GM23338 (cell line): Measurements from ENCODE around the gene DPF1. TPM values are rescaled to one million over a fixed set of nuclear protein-coding genes. Genes with fewer than 3 reads are reported as not detected.

Source experiments
- ATAC-seq: fragments of 200-7000 bp; cut with Tn5 transposase; 3 replicates; pipeline ENCODE4 v1.9.1; 2020
- DNase-seq: peaks from one replicate; pipeline ENCODE4 v3.0.0-alpha.2; 2015; ENCODE audit warnings: low spot score
- H2AFZ ChIP-seq: fragments of 200-600 bp; sonication (generic); 2 replicates; pipeline ENCODE4 v1.8.0; 2016; ENCODE audit warnings: antibody characterized with exemption, mild to moderate bottlenecking, moderate library complexity
- H3F3A ChIP-seq: fragments of 200-600 bp; sonication (generic); replicated peaks from 2 replicates; pipeline ENCODE4 v1.8.0; 2017; ENCODE audit warnings: antibody characterized with exemption, mixed run types, low read depth
- H3K27ac ChIP-seq: fragments of 200-600 bp; sonication (generic); 2 replicates; pipeline ENCODE4 v1.6.1; 2016; ENCODE audit warnings: low read depth
- H3K27me3 ChIP-seq: fragments of 200-600 bp; sonication (generic); 2 replicates; pipeline ENCODE4 v1.8.0; 2016; ENCODE audit warnings: mild to moderate bottlenecking, mixed run types, moderate library complexity; ENCODE audit not compliant: insufficient read depth
- H3K36me3 ChIP-seq: fragments of 200-600 bp; sonication (generic); 2 replicates; pipeline ENCODE4 v1.8.0; 2016; ENCODE audit warnings: mild to moderate bottlenecking; ENCODE audit not compliant: insufficient read depth
- H3K4me1 ChIP-seq: fragments of 200-600 bp; sonication (generic); 2 replicates; pipeline ENCODE4 v1.8.0; 2016; ENCODE audit warnings: mild to moderate bottlenecking, moderate library complexity; ENCODE audit not compliant: insufficient read depth
- H3K4me2 ChIP-seq: fragments of 200-600 bp; sonication (generic); 2 replicates; pipeline ENCODE4 v1.7.1; 2017; ENCODE audit warnings: mixed run types
- H3K4me3 ChIP-seq: fragments of 200-600 bp; sonication (generic); 2 replicates; pipeline ENCODE4 v1.6.1; 2016; ENCODE audit warnings: mixed run types
- H3K79me2 ChIP-seq: fragments of 200-600 bp; sonication (generic); replicated peaks from 2 replicates; pipeline ENCODE4 v1.8.0; 2017; ENCODE audit warnings: mild to moderate bottlenecking; ENCODE audit not compliant: insufficient read depth
- H3K9me2 ChIP-seq: fragments of 200-600 bp; sonication (generic); 2 replicates; pipeline ENCODE4 v1.8.0; 2017; ENCODE audit not compliant: insufficient read depth
- H4K20me1 ChIP-seq: fragments of 200-600 bp; sonication (generic); replicated peaks from 2 replicates; pipeline ENCODE4 v1.8.0; 2017; ENCODE audit warnings: mild to moderate bottlenecking; ENCODE audit not compliant: insufficient read depth
- H3K27ac Mint-ChIP-seq: 2 replicates; pipeline ENCODE4 v1.8.0; 2020; ENCODE audit warnings: inconsistent platforms, mild to moderate bottlenecking, moderate library complexity, mixed read lengths
- H3K27me3 Mint-ChIP-seq: 3 replicates; pipeline ENCODE4 v1.8.0; 2022; ENCODE audit warnings: low read depth, mild to moderate bottlenecking, moderate library complexity, mixed read lengths, inconsistent platforms; ENCODE audit not compliant: insufficient read depth, poor library complexity
- H3K36me3 Mint-ChIP-seq: 3 replicates; pipeline ENCODE4 v1.8.0; 2021; ENCODE audit warnings: low read depth, mild to moderate bottlenecking, inconsistent platforms, moderate library complexity, mixed read lengths
- H3K4me1 Mint-ChIP-seq: 3 replicates; pipeline ENCODE4 v1.8.0; 2020; ENCODE audit warnings: mild to moderate bottlenecking, inconsistent platforms, mixed read lengths
- H3K4me3 Mint-ChIP-seq: 3 replicates; pipeline ENCODE4 v1.8.0; 2021; ENCODE audit warnings: moderate library complexity, mild to moderate bottlenecking, inconsistent platforms, mixed read lengths
- H3K9me3 Mint-ChIP-seq: 3 replicates; pipeline ENCODE4 v1.8.0; 2020; ENCODE audit warnings: moderate library complexity, mild to moderate bottlenecking, inconsistent platforms, mixed read lengths
- ETS1 ChIP-seq: IDR thresholded peaks from 2 replicates; pipeline ENCODE4 v1.6.1; 2016; ENCODE audit warnings: antibody characterized with exemption
- NANOG ChIP-seq: IDR thresholded peaks from 2 replicates; pipeline ENCODE4 v1.6.1; 2016; ENCODE audit warnings: antibody characterized with exemption, borderline replicate concordance
- STAT1 ChIP-seq: IDR thresholded peaks from one replicate; pipeline ENCODE4 v1.6.1; 2016; ENCODE audit warnings: antibody characterized with exemption; ENCODE audit not compliant: unreplicated experiment
- ZNF331 ChIP-seq: fragments of 250-450 bp; sonication (Bioruptor Pico); IDR thresholded peaks from 2 replicates; pipeline ENCODE4 v1.5.0; 2020; ENCODE audit warnings: low read depth, mild to moderate bottlenecking, moderate library complexity
- ZNF462 ChIP-seq: fragments of 250-450 bp; sonication (Bioruptor Pico); IDR thresholded peaks from 2 replicates; pipeline ENCODE4 v1.5.0; 2020; ENCODE audit warnings: mild to moderate bottlenecking, moderate library complexity
- polyA plus RNA-seq: library from polyadenylated mRNA; unstranded; fragments of >200 nt; fragmentation: Nextera tagmentation; extraction: Ambion mirVana; gene quantifications from 2 replicates; pipeline ENCODE4 v1.2.1, GENCODE V29; 2016
- total RNA-seq: library from RNA; depleted of rRNA; stranded (reverse); fragments of >200 nt; shearing (Covaris generic); gene quantifications from 2 replicates; pipeline ENCODE4 v1.2.3, GENCODE V29; 2014

The DPF1 gene
- total and polyA plus RNA-seq, 2 experiments from 2014 or later: 8.3 to 11.7 TPM

GRCh38 chr19:38208571-38208970 is 15.5 kb downstream of the DPF1 start:
- H3K36me3 Mint-ChIP-seq: 0 out of 3 replicates have a peak, but pooled peaks cover 3% of the 10 kb centered on the region
- Histone ChIP-seq H3K27ac (peak overlapping the region; percentile 85), H3K9me2 (no peaks in the 10 kb centered on the region), H3K36me3 (no peaks in the 10 kb centered on the region), H3K4me3 (peak overlapping the region; percentile 80; the same call in 1 of the 2 replicates), H3K4me1 (peaks cover 14% of the 10 kb centered on the region), H3K4me2 (peak overlapping the region; percentile 99), H3F3A (peaks cover 26% of the 10 kb centered on the region), H2AFZ (no peak overlapping the region), H3K79me2 (no peaks in the 10 kb centered on the region), H4K20me1 (no peaks in the 10 kb centered on the region), H3K27me3 (no peaks in the 10 kb centered on the region)
- TF ChIP-seq ZNF462 (CRISPR knock-in tag): no peak
- TF ChIP-seq ETS1: no peak
- no peaks in the 10 kb centered on the region for H3K9me3 Mint-ChIP-seq
- no peak for ATAC-seq
- no peak for DNase-seq
- H3K4me1 Mint-ChIP-seq: peaks cover 43% of the 10 kb centered on the region
- peak overlapping the region; percentile 82 for H3K4me3 Mint-ChIP-seq
- peak overlapping the region; percentile 93 for H3K27ac Mint-ChIP-seq
- H3K27me3 Mint-ChIP-seq: peaks cover 19% of the 10 kb centered on the region

- DNase-seq (no peak), ATAC-seq (no peak)
- no peaks in the 10 kb centered on the region for H3K27me3 ChIP-seq
- peaks cover 21% of the 10 kb centered on the region; the same call in 1 of the 2 replicates for H3F3A ChIP-seq
- H3K4me1 ChIP-seq: peaks cover 14% of the 10 kb centered on the region
- Mint-ChIP-seq H3K27me3 (peaks cover 19% of the 10 kb centered on the region), H3K27ac (no peak overlapping the region), H3K9me3 (no peaks in the 10 kb centered on the region), H3K4me3 (no peak overlapping the region), H3K36me3 (peaks cover 6% of the 10 kb centered on the region; the same call in 2 of the 3 replicates), H3K4me1 (peaks cover 38% of the 10 kb centered on the region)
- no peaks in the 10 kb centered on the region for H3K36me3 ChIP-seq
- no peak overlapping the region for H3K4me2 ChIP-seq
- H3K27ac ChIP-seq: no peak overlapping the region
- H3K9me2 ChIP-seq: no peaks in the 10 kb centered on the region
- no peaks in the 10 kb centered on the region for H3K79me2 ChIP-seq
- H3K4me3 ChIP-seq: no peak overlapping the region
- TF ChIP-seq STAT1 (no peak), NANOG (no peak), ZNF331 (CRISPR knock-in tag) (no peak)
- no peaks in the 10 kb centered on the region for H4K20me1 ChIP-seq
- H2AFZ ChIP-seq: no peak overlapping the region
Observed at GRCh38 chr19:38207543-38207942, 16.5 kb downstream of the DPF1 start.
